Measurements from ENCODE around the gene SPATC1L.

SPATC1L gene

DNA sequence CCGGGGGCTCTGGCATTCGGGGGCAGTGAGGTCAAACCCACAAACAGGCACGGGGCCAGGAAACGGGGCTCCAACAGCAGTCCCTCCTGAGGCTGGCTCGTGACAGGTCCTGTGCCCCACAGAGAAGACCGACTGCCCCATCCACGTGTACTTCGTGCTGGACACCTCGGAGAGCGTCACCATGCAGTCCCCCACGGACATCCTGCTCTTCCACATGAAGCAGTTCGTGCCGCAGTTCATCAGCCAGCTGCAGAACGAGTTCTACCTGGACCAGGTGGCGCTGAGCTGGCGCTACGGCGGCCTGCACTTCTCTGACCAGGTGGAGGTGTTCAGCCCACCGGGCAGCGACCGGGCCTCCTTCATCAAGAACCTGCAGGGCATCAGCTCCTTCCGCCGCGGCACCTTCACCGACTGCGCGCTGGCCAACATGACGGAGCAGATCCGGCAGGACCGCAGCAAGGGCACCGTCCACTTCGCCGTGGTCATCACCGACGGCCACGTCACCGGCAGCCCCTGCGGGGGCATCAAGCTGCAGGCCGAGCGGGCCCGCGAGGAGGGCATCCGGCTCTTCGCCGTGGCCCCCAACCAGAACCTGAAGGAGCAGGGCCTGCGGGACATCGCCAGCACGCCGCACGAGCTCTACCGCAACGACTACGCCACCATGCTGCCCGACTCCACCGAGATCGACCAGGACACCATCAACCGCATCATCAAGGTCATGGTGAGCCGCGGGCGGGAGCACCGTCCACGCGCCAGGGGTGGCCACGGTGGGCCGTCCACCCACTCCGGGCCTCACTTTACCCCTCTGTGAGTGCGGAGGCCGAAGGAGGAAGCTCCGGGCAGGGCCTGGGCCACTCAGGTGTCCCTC lies 72.2 kb downstream of the SPATC1L start:
- TF ChIP-seq, protein P1, sequence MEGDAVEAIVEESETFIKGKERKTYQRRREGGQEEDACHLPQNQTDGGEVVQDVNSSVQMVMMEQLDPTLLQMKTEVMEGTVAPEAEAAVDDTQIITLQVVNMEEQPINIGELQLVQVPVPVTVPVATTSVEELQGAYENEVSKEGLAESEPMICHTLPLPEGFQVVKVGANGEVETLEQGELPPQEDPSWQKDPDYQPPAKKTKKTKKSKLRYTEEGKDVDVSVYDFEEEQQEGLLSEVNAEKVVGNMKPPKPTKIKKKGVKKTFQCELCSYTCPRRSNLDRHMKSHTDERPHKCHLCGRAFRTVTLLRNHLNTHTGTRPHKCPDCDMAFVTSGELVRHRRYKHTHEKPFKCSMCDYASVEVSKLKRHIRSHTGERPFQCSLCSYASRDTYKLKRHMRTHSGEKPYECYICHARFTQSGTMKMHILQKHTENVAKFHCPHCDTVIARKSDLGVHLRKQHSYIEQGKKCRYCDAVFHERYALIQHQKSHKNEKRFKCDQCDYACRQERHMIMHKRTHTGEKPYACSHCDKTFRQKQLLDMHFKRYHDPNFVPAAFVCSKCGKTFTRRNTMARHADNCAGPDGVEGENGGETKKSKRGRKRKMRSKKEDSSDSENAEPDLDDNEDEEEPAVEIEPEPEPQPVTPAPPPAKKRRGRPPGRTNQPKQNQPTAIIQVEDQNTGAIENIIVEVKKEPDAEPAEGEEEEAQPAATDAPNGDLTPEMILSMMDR (IDR thresholded peaks at IDR 0.05; ENCODE audit: low read depth, low read length), result no peak
- H3K4me3 ChIP-seq (ENCODE audit: low read depth, low read length), result no peak overlapping the region

- H3K4me3 ChIP-seq (ENCODE audit: low read depth, low read length), result no peak overlapping the region
- TF ChIP-seq, protein P1 (IDR thresholded peaks at IDR 0.05; ENCODE audit: low read depth, low read length), result no peak
These were observed 73.1 kb downstream of the SPATC1L start for GRCh38 chr21:46111193-46111571.
